ENCODE data around the gene KCNAB1. TPM values are rescaled to one million over a fixed set of nuclear protein-coding genes. Genes with fewer than 3 reads are reported as not detected.

KCNAB1 gene
- total RNA-seq, 1 experiment from 2014 or later = not detected

- H3K9ac ChIP-seq (ENCODE audit: low read length) = no peak overlapping the region
- H3K4me3 ChIP-seq (replicated peaks in 1 of 2; ENCODE audit: low read depth in 1 of 2, low read length in 2 of 2) = no peak overlapping the region
- no peak overlapping the region for H3K27ac ChIP-seq (ENCODE audit: low read depth, low read length)
- POLR2A ChIA-PET = no interaction called here
- no peaks in the 10 kb centered on the region; a peak in 1 of 4 replicates for H3K4me1 ChIP-seq (ENCODE audit: control insufficient read depth in 1 of 2, insufficient read depth in 2 of 2, low read length in 2 of 2)
- ATAC-seq = no peak
- CTCF ChIA-PET = no interaction called here
- no TSS peak for BruUV-seq (replicated peaks)
- H2AFZ ChIP-seq (ENCODE audit: low read depth, low read length, poor library complexity, severe bottlenecking) = no peak overlapping the region
- no peaks in the 10 kb centered on the region for H3K79me2 ChIP-seq (ENCODE audit: insufficient read depth, low read length)
- no peaks in the 10 kb centered on the region for H4K20me1 ChIP-seq (ENCODE audit: insufficient read depth)
- H3K9me3 ChIP-seq (ENCODE audit: control insufficient read depth in 1 of 2, insufficient read depth in 1 of 2, low read depth in 1 of 2, low read length in 2 of 2) = no peaks in the 10 kb centered on the region
- no peaks in the 10 kb centered on the region for H3K36me3 ChIP-seq (ENCODE audit: control insufficient read depth in 1 of 2, insufficient read depth in 2 of 2, low read length in 2 of 2)
- RAD21 ChIA-PET (ENCODE audit: low non-redundant PET in 1 of 2, low total read pairs in 2 of 2, uncharacterized antibody in 2 of 2, unreplicated experiment in 2 of 2) = no interaction called here
- no peak for DNase-seq (ENCODE audit: low read depth, low spot score)
- no peaks in the 10 kb centered on the region for H3K9me2 ChIP-seq (ENCODE audit: insufficient read depth)
- intact Hi-C loops (cut with micrococcal nuclease) = no loop called here
- H3K4me2 ChIP-seq (ENCODE audit: low read length) = no peak overlapping the region
- H3K27me3 ChIP-seq (ENCODE audit: insufficient read depth, low read length) = no peaks in the 10 kb centered on the region
- TF ChIP-seq SIN3A (IDR thresholded peaks at IDR 0.05; ENCODE audit: low read depth) (no peak), ZFX (IDR thresholded peaks at IDR 0.05) (no peak), TCF7L2 (IDR thresholded peaks at IDR 0.05; ENCODE audit: borderline replicate concordance, extremely low read depth, insufficient read depth, insufficient read length) (no peak), SRF (IDR thresholded peaks at IDR 0.05; ENCODE audit: low read depth) (no peak), YY1 (IDR thresholded peaks at IDR 0.05; ENCODE audit: extremely low read depth, insufficient replicate concordance, low read depth, low read length) (no peak), SP1 (IDR thresholded peaks at IDR 0.05; ENCODE audit: low read depth) (no peak), JUND (IDR thresholded peaks at IDR 0.05) (no peak), RAD21 (IDR thresholded peaks at IDR 0.05; ENCODE audit: low read depth) (no peak), CEBPB (IDR thresholded peaks at IDR 0.05; ENCODE audit: low read depth) (no peak), EZH2 (IDR thresholded peaks at IDR 0.05) (no peak), MAX (IDR thresholded peaks at IDR 0.05) (no peak), EGR1 (IDR thresholded peaks at IDR 0.05; ENCODE audit: low read depth) (no peak), EZH2phosphoT487 (IDR thresholded peaks at IDR 0.05; ENCODE audit: borderline replicate concordance) (no peak), ATF3 (IDR thresholded peaks at IDR 0.05) (no peak), POLR2A (IDR thresholded peaks at IDR 0.05; ENCODE audit: borderline replicate concordance, extremely low read depth, insufficient read depth, insufficient read length) (no peak), ZNF274 (IDR thresholded peaks at IDR 0.05; ENCODE audit: low read depth, low read length) (no peak)
Observed at GRCh38 chr3:156170571-156170970, 50.2 kb downstream of the KCNAB1 start.

All from HCT116 (cell line).